MM.1S (cell line): ENCODE results near the gene PLAAT5.
A peak's percentile ranks its signal among the peaks of the same experiment; 100 is the strongest.

Experiments
- DNase-seq: peaks from one replicate; pipeline ENCODE4 v3.0.0-alpha.2; 2015
- H2AFZ ChIP-seq: fragments of 300-600 bp; sonication (generic); 2 replicates; pipeline ENCODE4 v1.6.0; 2016; ENCODE audit warnings: antibody characterized with exemption, low read length
- H3F3A ChIP-seq: fragments of 300-600 bp; sonication (generic); 2 replicates; pipeline ENCODE4 v1.6.1; 2016; ENCODE audit warnings: mild to moderate bottlenecking, antibody characterized with exemption, low read length, moderate library complexity, mixed read lengths; ENCODE audit not compliant: insufficient read depth
- H3K27ac ChIP-seq: fragments of 300-600 bp; sonication (generic); 2 replicates; pipeline ENCODE4 v1.5.1; 2016; ENCODE audit warnings: mild to moderate bottlenecking, low read length
- H3K27me3 ChIP-seq: fragments of 300-600 bp; sonication (generic); replicated peaks from 2 replicates; pipeline ENCODE4 v1.6.0; 2016; ENCODE audit warnings: low read length; ENCODE audit not compliant: insufficient read depth
- H3K36me3 ChIP-seq: fragments of 300-600 bp; sonication (generic); replicated peaks from 2 replicates; pipeline ENCODE4 v1.6.1; 2016; ENCODE audit warnings: mild to moderate bottlenecking, low read length, mixed read lengths; ENCODE audit not compliant: insufficient read depth
- H3K4me1 ChIP-seq: fragments of 300-600 bp; sonication (generic); 2 replicates; pipeline ENCODE4 v1.6.1; 2016; ENCODE audit warnings: low read length, mixed read lengths
- H3K4me2 ChIP-seq: fragments of 300-600 bp; sonication (generic); 2 replicates; pipeline ENCODE4 v1.6.0; 2016; ENCODE audit warnings: low read depth, low read length
- H3K4me3 ChIP-seq: fragments of 300-600 bp; sonication (generic); 2 replicates; pipeline ENCODE4 v1.5.1; 2016; ENCODE audit warnings: low read length, mixed read lengths
- H3K79me2 ChIP-seq: fragments of 300-600 bp; sonication (generic); 2 replicates; pipeline ENCODE4 v1.6.1; 2016; ENCODE audit warnings: mixed run types, low read length, mixed read lengths
- H3K9ac ChIP-seq: fragments of 300-600 bp; sonication (generic); 2 replicates; pipeline ENCODE4 v1.6.1; 2016; ENCODE audit warnings: low read length, mixed read lengths
- H3K9me2 ChIP-seq: fragments of 300-600 bp; sonication (generic); replicated peaks from 2 replicates; pipeline ENCODE4 v1.6.1; 2016; ENCODE audit warnings: mild to moderate bottlenecking, low read length, mixed read lengths; ENCODE audit not compliant: insufficient read depth
- H3K9me3 ChIP-seq: fragments of 300-600 bp; sonication (generic); replicated peaks from 2 replicates; pipeline ENCODE4 v1.6.1; 2016; ENCODE audit warnings: mild to moderate bottlenecking, low read length, mixed read lengths; ENCODE audit not compliant: insufficient read depth
- H4K20me1 ChIP-seq: fragments of 300-600 bp; sonication (generic); 2 replicates; pipeline ENCODE4 v1.6.1; 2016; ENCODE audit warnings: mild to moderate bottlenecking, low read length, moderate library complexity, mixed read lengths; ENCODE audit not compliant: insufficient read depth
- CTCF ChIP-seq: fragments of 300-600 bp; sonication (generic); IDR thresholded peaks from 2 replicates; pipeline ENCODE4 v1.5.1; 2016; ENCODE audit warnings: antibody characterized with exemption, low read length, mixed read lengths
- EZH2 ChIP-seq: fragments of 300-600 bp; sonication (generic); optimal IDR thresholded peaks from 2 replicates; pipeline ENCODE3; 2017; ENCODE audit warnings: low read depth, mild to moderate bottlenecking, antibody characterized with exemption, low read length, mixed read lengths
- EZH2phosphoT487 ChIP-seq: fragments of 300-600 bp; sonication (generic); IDR thresholded peaks from 2 replicates; pipeline ENCODE4 v1.6.1; 2018; ENCODE audit warnings: antibody characterized with exemption, low read length

PLAAT5 gene

GRCh38 chr11:63535734-63536133 lies 44.8 kb upstream of the PLAAT5 start:
- TF ChIP-seq EZH2phosphoT487 (no peak), EZH2 (no peak), CTCF (no peak)
- Histone ChIP-seq H3K9me3 (no peaks in the 10 kb centered on the region), H2AFZ (0 out of 2 replicates have a peak overlapping the region, but pooled peaks have one; percentile 77), H3K9me2 (no peaks in the 10 kb centered on the region), H3K27ac (peak overlapping the region; percentile 79; the same call in 1 of the 2 replicates), H4K20me1 (no peaks in the 10 kb centered on the region), H3K27me3 (no peaks in the 10 kb centered on the region), H3K4me3 (no peak overlapping the region), H3K9ac (peak overlapping the region; percentile 27; the same call in 1 of the 2 replicates), H3K36me3 (no peaks in the 10 kb centered on the region), H3F3A (peaks cover 30% of the 10 kb centered on the region), H3K79me2 (no peaks in the 10 kb centered on the region), H3K4me1 (peaks cover 29% of the 10 kb centered on the region), H3K4me2 (peak overlapping the region; percentile 89; the same call in 1 of the 2 replicates)
- DNase-seq, result no peak

- Histone ChIP-seq H3F3A (peaks cover 30% of the 10 kb centered on the region), H3K4me1 (peaks cover 29% of the 10 kb centered on the region), H2AFZ (peak overlapping the region; percentile 77), H3K79me2 (no peaks in the 10 kb centered on the region), H3K9ac (peak overlapping the region; percentile 27; the same call in 1 of the 2 replicates), H3K9me2 (no peaks in the 10 kb centered on the region), H3K36me3 (no peaks in the 10 kb centered on the region), H3K9me3 (no peaks in the 10 kb centered on the region), H3K4me2 (peak overlapping the region; percentile 89), H3K27ac (peak overlapping the region; percentile 79), H4K20me1 (no peaks in the 10 kb centered on the region), H3K27me3 (no peaks in the 10 kb centered on the region), H3K4me3 (peak overlapping the region; percentile 9; the same call in 1 of the 2 replicates)
- DNase-seq, result peak; percentile 80
- TF ChIP-seq EZH2 (no peak), CTCF (no peak), EZH2phosphoT487 (no peak)
Measured at GRCh38 chr11:63534895-63535461, 44.0 kb upstream of the PLAAT5 start.

- H2AFZ ChIP-seq, result no peak overlapping the region
- H3K9me2 ChIP-seq, result no peaks in the 10 kb centered on the region
- H3K4me2 ChIP-seq, result no peak overlapping the region
- H4K20me1 ChIP-seq, result no peaks in the 10 kb centered on the region
- peak overlapping the region; percentile 79; the same call in 1 of the 2 replicates for H3K27ac ChIP-seq
- no peak for DNase-seq
- no peaks in the 10 kb centered on the region for H3K27me3 ChIP-seq
- no peaks in the 10 kb centered on the region for H3K9me3 ChIP-seq
- H3K79me2 ChIP-seq, result no peaks in the 10 kb centered on the region
- H3K36me3 ChIP-seq, result no peaks in the 10 kb centered on the region
- H3F3A ChIP-seq, result peaks cover 30% of the 10 kb centered on the region
- peaks cover 29% of the 10 kb centered on the region for H3K4me1 ChIP-seq
- no peak for TF ChIP-seq EZH2
- no peak for TF ChIP-seq EZH2phosphoT487
- TF ChIP-seq CTCF, result no peak
- no peak overlapping the region for H3K9ac ChIP-seq
- H3K4me3 ChIP-seq, result no peak overlapping the region
Measured at GRCh38 chr11:63534076-63534475, 43.1 kb upstream of the PLAAT5 start.
